GM23338 (cell line): ENCODE results near the gene CCNF. TPM values are rescaled to one million over a fixed set of nuclear protein-coding genes. Genes with fewer than 3 reads are reported as not detected.

Source experiments
- ATAC-seq: fragments of 200-7000 bp; cut with Tn5 transposase; 3 replicates; pipeline ENCODE4 v1.9.1; 2020
- DNase-seq: peaks from one replicate; pipeline ENCODE4 v3.0.0-alpha.2; 2015; ENCODE audit warnings: low spot score
- H2AFZ ChIP-seq: fragments of 200-600 bp; sonication (generic); 2 replicates; pipeline ENCODE4 v1.8.0; 2016; ENCODE audit warnings: antibody characterized with exemption, mild to moderate bottlenecking, moderate library complexity
- H3F3A ChIP-seq: fragments of 200-600 bp; sonication (generic); replicated peaks from 2 replicates; pipeline ENCODE4 v1.8.0; 2017; ENCODE audit warnings: antibody characterized with exemption, mixed run types, low read depth
- H3K27ac ChIP-seq: fragments of 200-600 bp; sonication (generic); 2 replicates; pipeline ENCODE4 v1.6.1; 2016; ENCODE audit warnings: low read depth
- H3K27me3 ChIP-seq: fragments of 200-600 bp; sonication (generic); 2 replicates; pipeline ENCODE4 v1.8.0; 2016; ENCODE audit warnings: mild to moderate bottlenecking, mixed run types, moderate library complexity; ENCODE audit not compliant: insufficient read depth
- H3K36me3 ChIP-seq: fragments of 200-600 bp; sonication (generic); 2 replicates; pipeline ENCODE4 v1.8.0; 2016; ENCODE audit warnings: mild to moderate bottlenecking; ENCODE audit not compliant: insufficient read depth
- H3K4me1 ChIP-seq: fragments of 200-600 bp; sonication (generic); 2 replicates; pipeline ENCODE4 v1.8.0; 2016; ENCODE audit warnings: mild to moderate bottlenecking, moderate library complexity; ENCODE audit not compliant: insufficient read depth
- H3K4me2 ChIP-seq: fragments of 200-600 bp; sonication (generic); 2 replicates; pipeline ENCODE4 v1.7.1; 2017; ENCODE audit warnings: mixed run types
- H3K4me3 ChIP-seq: fragments of 200-600 bp; sonication (generic); 2 replicates; pipeline ENCODE4 v1.6.1; 2016; ENCODE audit warnings: mixed run types
- H3K79me2 ChIP-seq: fragments of 200-600 bp; sonication (generic); replicated peaks from 2 replicates; pipeline ENCODE4 v1.8.0; 2017; ENCODE audit warnings: mild to moderate bottlenecking; ENCODE audit not compliant: insufficient read depth
- H3K9me2 ChIP-seq: fragments of 200-600 bp; sonication (generic); 2 replicates; pipeline ENCODE4 v1.8.0; 2017; ENCODE audit not compliant: insufficient read depth
- H4K20me1 ChIP-seq: fragments of 200-600 bp; sonication (generic); replicated peaks from 2 replicates; pipeline ENCODE4 v1.8.0; 2017; ENCODE audit warnings: mild to moderate bottlenecking; ENCODE audit not compliant: insufficient read depth
- H3K27ac Mint-ChIP-seq: 2 replicates; pipeline ENCODE4 v1.8.0; 2020; ENCODE audit warnings: inconsistent platforms, mild to moderate bottlenecking, moderate library complexity, mixed read lengths
- H3K27me3 Mint-ChIP-seq: 3 replicates; pipeline ENCODE4 v1.8.0; 2022; ENCODE audit warnings: low read depth, mild to moderate bottlenecking, moderate library complexity, mixed read lengths, inconsistent platforms; ENCODE audit not compliant: insufficient read depth, poor library complexity
- H3K36me3 Mint-ChIP-seq: 3 replicates; pipeline ENCODE4 v1.8.0; 2021; ENCODE audit warnings: low read depth, mild to moderate bottlenecking, inconsistent platforms, moderate library complexity, mixed read lengths
- H3K4me1 Mint-ChIP-seq: 3 replicates; pipeline ENCODE4 v1.8.0; 2020; ENCODE audit warnings: mild to moderate bottlenecking, inconsistent platforms, mixed read lengths
- H3K4me3 Mint-ChIP-seq: 3 replicates; pipeline ENCODE4 v1.8.0; 2021; ENCODE audit warnings: moderate library complexity, mild to moderate bottlenecking, inconsistent platforms, mixed read lengths
- H3K9me3 Mint-ChIP-seq: 3 replicates; pipeline ENCODE4 v1.8.0; 2020; ENCODE audit warnings: moderate library complexity, mild to moderate bottlenecking, inconsistent platforms, mixed read lengths
- CREB1 ChIP-seq: fragments of 250-450 bp; sonication (Bioruptor Pico); IDR thresholded peaks from 2 replicates; pipeline ENCODE4 v1.5.0; 2020; ENCODE audit warnings: low read depth, mild to moderate bottlenecking, moderate library complexity
- EZH2 ChIP-seq: fragments of 200-600 bp; sonication (generic); IDR thresholded peaks from one replicate; pipeline ENCODE4 v1.8.0; 2017; ENCODE audit warnings: antibody characterized with exemption, mild to moderate bottlenecking, low read depth; ENCODE audit not compliant: unreplicated experiment
- POLR2AphosphoS5 ChIP-seq: IDR thresholded peaks from 2 replicates; pipeline ENCODE4 v1.6.1; 2016; ENCODE audit warnings: antibody characterized with exemption, low read depth
- STAT1 ChIP-seq: IDR thresholded peaks from one replicate; pipeline ENCODE4 v1.6.1; 2016; ENCODE audit warnings: antibody characterized with exemption; ENCODE audit not compliant: unreplicated experiment
- ZNF114 ChIP-seq: fragments of 250-450 bp; sonication (Bioruptor Pico); IDR thresholded peaks from 2 replicates; pipeline ENCODE4 v1.5.0; 2020; ENCODE audit warnings: mild to moderate bottlenecking, moderate library complexity
- ZNF331 ChIP-seq: fragments of 250-450 bp; sonication (Bioruptor Pico); IDR thresholded peaks from 2 replicates; pipeline ENCODE4 v1.5.0; 2020; ENCODE audit warnings: low read depth, mild to moderate bottlenecking, moderate library complexity
- polyA plus RNA-seq: library from polyadenylated mRNA; unstranded; fragments of >200 nt; fragmentation: Nextera tagmentation; extraction: Ambion mirVana; gene quantifications from 2 replicates; pipeline ENCODE4 v1.2.1, GENCODE V29; 2016
- total RNA-seq: library from RNA; depleted of rRNA; stranded (reverse); fragments of >200 nt; shearing (Covaris generic); gene quantifications from 2 replicates; pipeline ENCODE4 v1.2.3, GENCODE V29; 2014
- TF ChIP-seq, protein P1 (sequence below): IDR thresholded peaks from one replicate; pipeline ENCODE4 v1.6.1; 2018; ENCODE audit warnings: antibody characterized with exemption; ENCODE audit not compliant: unreplicated experiment
- TF ChIP-seq, protein P2 (sequence below): IDR thresholded peaks from 2 replicates; pipeline ENCODE4 v1.6.1; 2016; ENCODE audit warnings: antibody characterized with exemption
- TF ChIP-seq, protein P3 (sequence below), 2 experiments: fragments of 200-600 bp in 1 of 2; sonication (generic) in 1 of 2; conservative IDR thresholded peaks; 2 replicates each; pipeline versions ENCODE4 v1.5.1 to v1.6.1; 2016 to 2017; ENCODE audit warnings: antibody characterized with exemption in 2 of 2, low read depth in 2 of 2, mild to moderate bottlenecking in 2 of 2, moderate library complexity in 1 of 2

The CCNF gene
- total and polyA plus RNA-seq, 2 experiments from 2014 or later = 21.2 to 54.2 TPM

DNA sequence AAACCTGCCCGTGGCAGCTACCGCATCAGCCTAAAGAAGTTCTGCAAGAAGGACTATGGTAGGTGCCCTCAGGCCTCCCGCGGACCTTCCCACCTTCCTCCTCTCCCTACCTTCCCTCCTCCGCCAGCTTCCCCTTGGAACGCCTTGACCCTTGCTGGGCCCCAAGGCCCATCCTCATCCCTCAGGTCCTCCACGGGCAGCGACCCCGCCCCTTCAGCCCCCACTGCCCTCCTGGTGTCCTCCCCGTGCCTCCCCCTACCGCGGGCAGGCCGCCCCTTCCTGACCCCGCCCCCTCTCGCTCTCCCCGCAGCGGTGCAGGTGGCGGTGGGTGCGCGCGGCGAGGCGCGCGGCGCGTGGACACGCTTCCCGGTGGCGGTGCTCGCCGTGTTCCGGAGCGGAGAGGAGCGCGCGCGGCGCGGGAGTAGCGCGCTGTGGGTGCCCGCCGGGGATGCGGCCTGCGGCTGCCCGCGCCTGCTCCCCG, 44.2 kb downstream of the CCNF start:
- H3K27me3 Mint-ChIP-seq = peaks cover 53% of the 10 kb centered on the region
- H3K79me2 ChIP-seq = peaks cover 14% of the 10 kb centered on the region
- peak overlapping the region; percentile 66 for H3K4me3 Mint-ChIP-seq
- H3F3A ChIP-seq = peaks cover 16% of the 10 kb centered on the region
- H3K27ac Mint-ChIP-seq = no peak overlapping the region
- H3K4me1 Mint-ChIP-seq = peaks cover 20% of the 10 kb centered on the region
- no peaks in the 10 kb centered on the region; the same call in 2 of the 3 replicates for H3K36me3 Mint-ChIP-seq
- ATAC-seq (no peak), DNase-seq (peak; percentile 35)
- no peaks in the 10 kb centered on the region for H3K36me3 ChIP-seq
- no peak for TF ChIP-seq CREB1 (CRISPR knock-in tag)
- no peak for TF ChIP-seq ZNF331 (CRISPR knock-in tag)
- no peak for TF ChIP-seq ZNF114 (CRISPR knock-in tag)
- TF ChIP-seq, protein P1, sequence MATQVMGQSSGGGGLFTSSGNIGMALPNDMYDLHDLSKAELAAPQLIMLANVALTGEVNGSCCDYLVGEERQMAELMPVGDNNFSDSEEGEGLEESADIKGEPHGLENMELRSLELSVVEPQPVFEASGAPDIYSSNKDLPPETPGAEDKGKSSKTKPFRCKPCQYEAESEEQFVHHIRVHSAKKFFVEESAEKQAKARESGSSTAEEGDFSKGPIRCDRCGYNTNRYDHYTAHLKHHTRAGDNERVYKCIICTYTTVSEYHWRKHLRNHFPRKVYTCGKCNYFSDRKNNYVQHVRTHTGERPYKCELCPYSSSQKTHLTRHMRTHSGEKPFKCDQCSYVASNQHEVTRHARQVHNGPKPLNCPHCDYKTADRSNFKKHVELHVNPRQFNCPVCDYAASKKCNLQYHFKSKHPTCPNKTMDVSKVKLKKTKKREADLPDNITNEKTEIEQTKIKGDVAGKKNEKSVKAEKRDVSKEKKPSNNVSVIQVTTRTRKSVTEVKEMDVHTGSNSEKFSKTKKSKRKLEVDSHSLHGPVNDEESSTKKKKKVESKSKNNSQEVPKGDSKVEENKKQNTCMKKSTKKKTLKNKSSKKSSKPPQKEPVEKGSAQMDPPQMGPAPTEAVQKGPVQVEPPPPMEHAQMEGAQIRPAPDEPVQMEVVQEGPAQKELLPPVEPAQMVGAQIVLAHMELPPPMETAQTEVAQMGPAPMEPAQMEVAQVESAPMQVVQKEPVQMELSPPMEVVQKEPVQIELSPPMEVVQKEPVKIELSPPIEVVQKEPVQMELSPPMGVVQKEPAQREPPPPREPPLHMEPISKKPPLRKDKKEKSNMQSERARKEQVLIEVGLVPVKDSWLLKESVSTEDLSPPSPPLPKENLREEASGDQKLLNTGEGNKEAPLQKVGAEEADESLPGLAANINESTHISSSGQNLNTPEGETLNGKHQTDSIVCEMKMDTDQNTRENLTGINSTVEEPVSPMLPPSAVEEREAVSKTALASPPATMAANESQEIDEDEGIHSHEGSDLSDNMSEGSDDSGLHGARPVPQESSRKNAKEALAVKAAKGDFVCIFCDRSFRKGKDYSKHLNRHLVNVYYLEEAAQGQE = no peak
- 0 out of 2 replicates have a peak, but pooled peaks have one; percentile 10 for TF ChIP-seq POLR2AphosphoS5
- TF ChIP-seq, protein P2, sequence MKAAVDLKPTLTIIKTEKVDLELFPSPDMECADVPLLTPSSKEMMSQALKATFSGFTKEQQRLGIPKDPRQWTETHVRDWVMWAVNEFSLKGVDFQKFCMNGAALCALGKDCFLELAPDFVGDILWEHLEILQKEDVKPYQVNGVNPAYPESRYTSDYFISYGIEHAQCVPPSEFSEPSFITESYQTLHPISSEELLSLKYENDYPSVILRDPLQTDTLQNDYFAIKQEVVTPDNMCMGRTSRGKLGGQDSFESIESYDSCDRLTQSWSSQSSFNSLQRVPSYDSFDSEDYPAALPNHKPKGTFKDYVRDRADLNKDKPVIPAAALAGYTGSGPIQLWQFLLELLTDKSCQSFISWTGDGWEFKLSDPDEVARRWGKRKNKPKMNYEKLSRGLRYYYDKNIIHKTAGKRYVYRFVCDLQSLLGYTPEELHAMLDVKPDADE = no peak
- H3K4me2 ChIP-seq = peak overlapping the region; percentile 60; the same call in 1 of the 2 replicates
- H2AFZ ChIP-seq = no peak overlapping the region
- no peak overlapping the region for H3K27ac ChIP-seq
- peaks cover 25% of the 10 kb centered on the region for H4K20me1 ChIP-seq
- peaks cover 73% of the 10 kb centered on the region for H3K27me3 ChIP-seq
- no peaks in the 10 kb centered on the region for H3K9me3 Mint-ChIP-seq
- no peaks in the 10 kb centered on the region for H3K9me2 ChIP-seq
- H3K4me1 ChIP-seq = peaks cover 23% of the 10 kb centered on the region
- peak overlapping the region; percentile 50; the same call in 1 of the 2 replicates for H3K4me3 ChIP-seq

DNA sequence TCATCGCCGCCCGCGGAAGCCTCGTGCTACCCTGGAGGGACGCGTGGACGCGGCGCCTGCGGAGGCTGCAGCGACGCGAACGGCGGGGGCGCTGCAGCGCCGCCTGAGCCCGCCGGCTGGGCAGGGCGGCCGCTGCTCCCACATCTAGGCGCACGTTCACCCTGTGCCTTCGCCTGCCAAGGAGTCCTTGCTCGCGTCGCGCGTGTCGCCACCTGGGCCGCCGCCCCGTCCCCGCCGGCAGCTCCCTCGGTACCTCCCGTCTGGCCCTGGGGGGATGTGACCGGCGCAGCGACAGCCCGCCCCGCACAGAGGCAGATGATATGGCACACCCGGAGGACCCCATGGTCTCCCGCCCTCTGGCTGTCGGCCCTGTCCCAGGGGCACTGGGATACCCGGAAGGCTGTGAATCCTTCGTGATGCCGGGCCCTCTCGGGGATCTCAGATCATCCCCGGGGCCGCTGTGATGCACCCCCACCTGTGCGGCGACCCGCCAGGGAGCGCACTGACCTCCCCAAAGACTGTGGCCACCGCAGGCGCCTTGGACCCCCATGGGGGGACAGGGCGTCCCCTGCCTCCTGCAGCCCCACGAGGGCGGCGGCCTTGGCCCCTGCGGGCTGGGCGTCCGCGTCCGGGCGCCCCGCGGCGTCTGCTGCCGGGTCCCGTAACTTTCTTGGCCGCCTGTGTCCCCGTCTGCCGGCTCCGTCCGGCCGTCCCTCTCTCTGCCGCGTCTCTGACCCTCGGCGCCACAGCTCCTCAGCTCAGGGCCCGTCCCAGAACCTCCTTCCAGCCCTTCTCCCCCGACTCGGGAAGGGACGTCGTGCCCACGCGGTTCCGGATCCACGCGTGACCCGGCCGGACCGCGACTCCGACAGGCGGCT, 45.0 kb downstream of the CCNF start:
- Histone ChIP-seq H3K36me3 (no peaks in the 10 kb centered on the region), H3F3A (peaks cover 16% of the 10 kb centered on the region), H4K20me1 (peaks cover 29% of the 10 kb centered on the region), H2AFZ (peak overlapping the region; percentile 59; the same call in 1 of the 2 replicates), H3K27ac (no peak overlapping the region), H3K9me2 (no peaks in the 10 kb centered on the region), H3K27me3 (peaks cover 66% of the 10 kb centered on the region), H3K4me2 (peak overlapping the region; percentile 91), H3K79me2 (peaks cover 14% of the 10 kb centered on the region), H3K4me3 (peak overlapping the region; percentile 78), H3K4me1 (peaks cover 17% of the 10 kb centered on the region)
- H3K4me1 Mint-ChIP-seq = peaks cover 20% of the 10 kb centered on the region
- H3K36me3 Mint-ChIP-seq = no peaks in the 10 kb centered on the region; the same call in 2 of the 3 replicates
- no peaks in the 10 kb centered on the region for H3K9me3 Mint-ChIP-seq
- TF ChIP-seq, protein P3, sequence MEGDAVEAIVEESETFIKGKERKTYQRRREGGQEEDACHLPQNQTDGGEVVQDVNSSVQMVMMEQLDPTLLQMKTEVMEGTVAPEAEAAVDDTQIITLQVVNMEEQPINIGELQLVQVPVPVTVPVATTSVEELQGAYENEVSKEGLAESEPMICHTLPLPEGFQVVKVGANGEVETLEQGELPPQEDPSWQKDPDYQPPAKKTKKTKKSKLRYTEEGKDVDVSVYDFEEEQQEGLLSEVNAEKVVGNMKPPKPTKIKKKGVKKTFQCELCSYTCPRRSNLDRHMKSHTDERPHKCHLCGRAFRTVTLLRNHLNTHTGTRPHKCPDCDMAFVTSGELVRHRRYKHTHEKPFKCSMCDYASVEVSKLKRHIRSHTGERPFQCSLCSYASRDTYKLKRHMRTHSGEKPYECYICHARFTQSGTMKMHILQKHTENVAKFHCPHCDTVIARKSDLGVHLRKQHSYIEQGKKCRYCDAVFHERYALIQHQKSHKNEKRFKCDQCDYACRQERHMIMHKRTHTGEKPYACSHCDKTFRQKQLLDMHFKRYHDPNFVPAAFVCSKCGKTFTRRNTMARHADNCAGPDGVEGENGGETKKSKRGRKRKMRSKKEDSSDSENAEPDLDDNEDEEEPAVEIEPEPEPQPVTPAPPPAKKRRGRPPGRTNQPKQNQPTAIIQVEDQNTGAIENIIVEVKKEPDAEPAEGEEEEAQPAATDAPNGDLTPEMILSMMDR (conservative IDR thresholded peaks at IDR 0.05; ENCODE audit: low read depth in 2 of 2) = peak in 1 of 2 experiments; percentile 45; a peak in 2 of 4 replicates
- TF ChIP-seq STAT1 = no peak
- TF ChIP-seq EZH2 = peak; percentile 54
- H3K27me3 Mint-ChIP-seq = peaks cover 47% of the 10 kb centered on the region
- peak; percentile 46 for DNase-seq
- peak; percentile 13 for ATAC-seq
- no peak overlapping the region for H3K27ac Mint-ChIP-seq
- H3K4me3 Mint-ChIP-seq = peak overlapping the region; percentile 73
